Esophagus squamous epithelium (tissue), 5 donors: ENCODE measurements around the gene CCDC73. TPM values are rescaled to one million over a fixed set of nuclear protein-coding genes. Genes with fewer than 3 reads are reported as not detected.

Experiments
- DNase-seq: peaks from one replicate; lab custom pipeline; 2025; lab: John Stamatoyannopoulos, UW
- H3K27ac ChIP-seq, 4 donors: fragments of 200-600 bp; sonication (generic); one replicate each; pipeline ENCODE4 v1.5.1; 2016 to 2019; ENCODE audit warnings: mild to moderate bottlenecking in 1 of 4
- H3K27me3 ChIP-seq, 4 donors: fragments of 200-600 bp; sonication (generic); 1 replicate in 3 of 4; 2 replicates in 1 of 4; pipeline versions ENCODE4 v1.5.1 to v1.6.0; 2017 to 2021; ENCODE audit warnings: antibody characterized with exemption in 1 of 4
- H3K36me3 ChIP-seq, 3 donors: fragments of 200-600 bp; sonication (generic); one replicate each; pipeline ENCODE4 v1.5.1; 2016 to 2019
- H3K4me1 ChIP-seq, 3 donors: fragments of 200-600 bp; sonication (generic); one replicate each; pipeline ENCODE4 v1.5.1; 2017 to 2019
- H3K4me3 ChIP-seq, 4 donors: fragments of 200-600 bp; sonication (generic); 1 replicate in 3 of 4; 2 replicates in 1 of 4; pipeline ENCODE4 v1.5.1; 2016 to 2019; ENCODE audit warnings: mild to moderate bottlenecking in 2 of 4, moderate library complexity in 1 of 4
- H3K9me3 ChIP-seq, 3 donors: fragments of 200-600 bp; sonication (generic); one replicate each; pipeline ENCODE4 v1.5.1; 2016 to 2019
- POLR2A ChIP-seq, 4 donors: fragments of 450-650 bp; IDR thresholded peaks; one replicate each; pipeline ENCODE4 v1.6.1; 2017; ENCODE audit warnings: antibody characterized with exemption in 4 of 4, mild to moderate bottlenecking in 4 of 4, moderate library complexity in 3 of 4
- WGBS, 2 donors: methylation state at CpG; one replicate each; pipeline ENCODE4 v1.1.5; 2018; 5-methylcytosine and 5-hydroxymethylcytosine counted together
- intact Hi-C: fragments of 100-400 bp; cut with DNase I; formaldehyde crosslinking; loops from one replicate; pipeline ENCODE4 v1.15.0; 2022
- total RNA-seq, 4 donors: library from RNA; depleted of rRNA; stranded (reverse); fragments of >200 nt; gene quantifications; one replicate each; pipeline ENCODE4 v1.1.0, GENCODE V29; 2016
- TF ChIP-seq, protein P1 (sequence below), 6 experiments: fragments of 450-650 bp in 4 of 6; fragments of 200-600 bp in 2 of 6; sonication (generic) in 2 of 6; IDR thresholded peaks; one replicate each; pipeline ENCODE4 v1.5.1; 2016 to 2019; ENCODE audit warnings: antibody characterized with exemption in 6 of 6, mild to moderate bottlenecking in 4 of 6, moderate library complexity in 4 of 6
- donor health status: DM: yes; HTN: yes; CAD: no.

Gene CCDC73
- total RNA-seq, 4 donors from 2014 or later = 0.18 TPM; not detected in 3

DNA sequence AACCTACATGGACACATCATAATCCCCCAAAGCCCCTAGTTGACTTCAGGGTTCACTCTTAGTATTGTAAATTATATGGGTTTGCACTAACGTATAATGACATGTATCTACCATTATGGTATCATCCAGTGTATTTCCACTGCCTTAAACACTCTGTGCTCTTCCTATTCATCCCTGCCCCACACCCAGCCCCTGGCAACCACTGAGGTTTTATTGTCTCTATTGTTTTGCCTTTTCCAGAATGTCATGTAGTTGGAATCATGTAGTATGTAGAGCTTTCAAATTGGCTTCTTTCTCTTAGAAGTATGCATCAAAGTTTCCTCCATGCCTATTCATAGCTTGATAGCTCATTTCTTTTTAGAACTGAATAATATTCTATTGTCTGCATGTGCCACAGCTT is 227.3 kb downstream of the CCDC73 start:
- DNase-seq = no peak
- H3K27ac ChIP-seq = no peak overlapping the region
- no peaks in the 10 kb centered on the region for H3K9me3 ChIP-seq
- peaks cover 0 to 22% (median 0%) of the 10 kb centered on the region in 4 donors for H3K27me3 ChIP-seq
- H3K4me1 ChIP-seq = no peaks in the 10 kb centered on the region
- H3K4me3 ChIP-seq = no peak overlapping the region
- no peak for TF ChIP-seq POLR2A (IDR thresholded peaks at IDR 0.05)
- TF ChIP-seq, protein P1, sequence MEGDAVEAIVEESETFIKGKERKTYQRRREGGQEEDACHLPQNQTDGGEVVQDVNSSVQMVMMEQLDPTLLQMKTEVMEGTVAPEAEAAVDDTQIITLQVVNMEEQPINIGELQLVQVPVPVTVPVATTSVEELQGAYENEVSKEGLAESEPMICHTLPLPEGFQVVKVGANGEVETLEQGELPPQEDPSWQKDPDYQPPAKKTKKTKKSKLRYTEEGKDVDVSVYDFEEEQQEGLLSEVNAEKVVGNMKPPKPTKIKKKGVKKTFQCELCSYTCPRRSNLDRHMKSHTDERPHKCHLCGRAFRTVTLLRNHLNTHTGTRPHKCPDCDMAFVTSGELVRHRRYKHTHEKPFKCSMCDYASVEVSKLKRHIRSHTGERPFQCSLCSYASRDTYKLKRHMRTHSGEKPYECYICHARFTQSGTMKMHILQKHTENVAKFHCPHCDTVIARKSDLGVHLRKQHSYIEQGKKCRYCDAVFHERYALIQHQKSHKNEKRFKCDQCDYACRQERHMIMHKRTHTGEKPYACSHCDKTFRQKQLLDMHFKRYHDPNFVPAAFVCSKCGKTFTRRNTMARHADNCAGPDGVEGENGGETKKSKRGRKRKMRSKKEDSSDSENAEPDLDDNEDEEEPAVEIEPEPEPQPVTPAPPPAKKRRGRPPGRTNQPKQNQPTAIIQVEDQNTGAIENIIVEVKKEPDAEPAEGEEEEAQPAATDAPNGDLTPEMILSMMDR (IDR thresholded peaks at IDR 0.05) = no peak
- WGBS, 2 donors = 82 to 92% methylated on average over 1 of the region's 1 CpG
- intact Hi-C loops = no loop called here
- no peaks in the 10 kb centered on the region for H3K36me3 ChIP-seq

DNA sequence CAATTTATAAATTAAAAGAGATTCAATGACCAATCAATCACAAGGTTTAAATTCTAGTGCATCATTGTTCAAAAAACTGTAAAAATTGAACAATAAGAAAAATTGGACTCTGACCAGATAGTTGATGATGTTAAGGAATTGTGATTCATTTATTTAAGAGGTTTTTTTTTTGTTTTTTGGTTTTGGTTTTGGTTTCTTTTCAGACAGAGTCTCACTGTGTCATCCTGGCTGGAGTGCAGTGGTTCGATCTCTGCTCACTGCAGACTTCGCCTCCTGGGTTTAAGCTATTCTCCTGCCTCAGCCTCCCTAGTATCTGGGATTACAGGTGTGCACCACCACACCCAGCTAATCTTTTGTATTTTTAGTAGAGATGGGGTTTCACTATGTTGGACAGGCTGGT is 227.9 kb downstream of the CCDC73 start:
- no peak for TF ChIP-seq POLR2A (IDR thresholded peaks at IDR 0.05)
- TF ChIP-seq, protein P1 (IDR thresholded peaks at IDR 0.05) = no peak
- no peak for DNase-seq
- H3K27me3 ChIP-seq = peaks cover 0 to 16% (median 0%) of the 10 kb centered on the region in 4 donors
- no peaks in the 10 kb centered on the region for H3K36me3 ChIP-seq
- no peaks in the 10 kb centered on the region for H3K9me3 ChIP-seq
- intact Hi-C loops = no loop called here
- WGBS, 2 donors = 70 to 81% methylated on average over 2 of the region's 2 CpGs
- no peaks in the 10 kb centered on the region for H3K4me1 ChIP-seq
- H3K27ac ChIP-seq = no peak overlapping the region
- no peak overlapping the region for H3K4me3 ChIP-seq

DNA sequence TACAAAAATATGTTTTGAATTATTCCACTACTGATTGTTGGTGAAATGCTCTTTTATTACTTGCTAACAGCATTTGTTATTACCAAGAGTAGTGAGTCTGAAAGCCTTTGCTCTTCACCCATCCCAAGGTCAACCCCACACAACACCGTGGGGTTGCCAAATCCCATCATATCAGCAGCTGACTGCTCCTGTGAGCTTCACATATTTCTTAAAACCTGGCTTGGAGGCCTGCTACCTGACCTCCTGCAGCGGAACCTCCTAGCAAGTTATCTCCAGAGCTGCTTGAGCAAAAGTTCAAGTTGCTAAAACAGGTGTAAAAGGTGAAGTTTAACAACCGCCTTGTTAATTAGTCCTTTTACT is 230.9 kb downstream of the CCDC73 start:
- TF ChIP-seq, protein P1 (IDR thresholded peaks at IDR 0.05) = no peak
- no peak for TF ChIP-seq POLR2A (IDR thresholded peaks at IDR 0.05)
- intact Hi-C loops = no loop called here
- WGBS, 2 donors = 70 to 88% methylated on average over 3 of the region's 3 CpGs
- Histone ChIP-seq H3K4me3 (no peak overlapping the region), H3K27me3 (peaks cover 0 to 4% (median 0%) of the 10 kb centered on the region in 4 donors), H3K27ac (no peak overlapping the region), H3K36me3 (no peaks in the 10 kb centered on the region), H3K9me3 (no peaks in the 10 kb centered on the region), H3K4me1 (no peaks in the 10 kb centered on the region)
- no peak for DNase-seq

DNA sequence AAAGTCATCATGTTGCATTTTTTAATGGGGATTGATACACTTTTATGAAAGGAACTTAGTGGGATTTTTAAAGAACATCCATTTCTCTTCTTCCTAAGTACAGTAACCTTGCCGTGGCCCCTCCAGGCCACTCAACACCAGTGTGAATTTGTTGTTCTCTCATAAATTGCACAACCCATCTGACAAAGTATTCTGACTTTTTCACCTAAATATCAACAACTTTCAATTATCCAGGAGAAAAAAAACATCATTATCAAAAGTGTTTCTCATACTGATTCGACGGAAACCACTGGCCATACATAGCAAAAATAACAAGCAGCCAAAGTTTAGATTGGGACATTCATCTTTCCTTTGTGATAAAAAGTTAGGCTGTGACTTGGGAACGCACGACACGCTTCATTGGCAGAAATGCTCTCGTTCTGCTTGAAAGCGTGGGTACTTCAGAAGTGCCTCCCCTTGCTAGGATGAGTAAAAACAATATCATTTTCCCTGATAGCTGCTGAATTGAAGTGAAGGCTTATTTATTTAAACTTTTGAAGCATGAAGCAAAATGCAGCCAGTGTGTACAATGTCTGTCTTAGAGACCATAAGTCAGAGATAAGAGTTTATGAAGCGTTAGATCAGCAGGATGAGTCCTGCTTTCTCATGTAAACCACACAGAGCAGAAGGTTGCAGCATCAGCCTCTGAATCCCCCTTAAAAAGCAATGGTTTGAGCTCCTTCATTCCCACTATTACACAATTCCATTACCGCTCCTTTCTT is 231.4 kb downstream of the CCDC73 start:
- H3K27me3 ChIP-seq = no peaks in the 10 kb centered on the region
- no peak overlapping the region for H3K4me3 ChIP-seq
- H3K4me1 ChIP-seq = no peaks in the 10 kb centered on the region
- WGBS, 2 donors = 47 to 52% methylated on average over 10 of the region's 10 CpGs
- intact Hi-C loops = no loop called here
- H3K36me3 ChIP-seq = no peaks in the 10 kb centered on the region
- H3K27ac ChIP-seq = no peak overlapping the region
- DNase-seq = no peak
- H3K9me3 ChIP-seq = no peaks in the 10 kb centered on the region
- no peak for TF ChIP-seq POLR2A (IDR thresholded peaks at IDR 0.05)
- TF ChIP-seq, protein P1 (IDR thresholded peaks at IDR 0.05) = no peak

DNA sequence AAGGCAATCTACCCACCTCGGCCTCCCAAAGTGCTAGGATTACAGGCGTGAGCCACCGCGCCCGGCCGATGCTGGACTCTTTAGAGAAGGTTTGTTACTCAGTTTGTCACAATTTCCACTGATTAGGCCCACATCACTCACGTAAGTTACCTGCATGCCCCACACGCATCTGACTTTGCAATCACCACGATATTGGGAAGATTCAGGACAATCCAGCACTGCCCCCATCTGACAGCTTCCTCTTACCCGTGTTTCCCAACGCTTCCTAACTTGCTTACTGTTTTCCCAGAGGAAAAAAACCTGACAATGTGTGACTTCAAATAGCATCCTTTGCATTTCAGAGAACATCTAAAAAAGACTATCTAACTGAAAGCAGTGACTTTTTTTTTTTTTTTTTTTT is 232.6 kb downstream of the CCDC73 start:
- Histone ChIP-seq H3K9me3 (no peaks in the 10 kb centered on the region), H3K4me1 (no peaks in the 10 kb centered on the region), H3K4me3 (no peak overlapping the region), H3K36me3 (no peaks in the 10 kb centered on the region), H3K27ac (no peak overlapping the region), H3K27me3 (no peaks in the 10 kb centered on the region)
- DNase-seq = no peak
- 86 to 87% methylated on average over 11 of the region's 11 CpGs for WGBS, 2 donors
- no peak for TF ChIP-seq POLR2A (IDR thresholded peaks at IDR 0.05)
- TF ChIP-seq, protein P1 (IDR thresholded peaks at IDR 0.05) = no peak
- intact Hi-C loops = no loop called here
